Skin of body (tissue), 2 donors: ENCODE measurements around the gene ARHGEF4. TPM values are rescaled to one million over a fixed set of nuclear protein-coding genes. Genes with fewer than 3 reads are reported as not detected.

Experiments used
- DNase-seq: peaks from one replicate; lab custom pipeline; 2025; lab: John Stamatoyannopoulos, UW
- total RNA-seq: library from RNA; depleted of rRNA; stranded (reverse); fragments of >200 nt; gene quantifications from one replicate; pipeline ENCODE4 v1.2.3, GENCODE V29; 2014

The ARHGEF4 gene
- total RNA-seq, 1 donor from 2014 or later = 19.9 TPM

DNA sequence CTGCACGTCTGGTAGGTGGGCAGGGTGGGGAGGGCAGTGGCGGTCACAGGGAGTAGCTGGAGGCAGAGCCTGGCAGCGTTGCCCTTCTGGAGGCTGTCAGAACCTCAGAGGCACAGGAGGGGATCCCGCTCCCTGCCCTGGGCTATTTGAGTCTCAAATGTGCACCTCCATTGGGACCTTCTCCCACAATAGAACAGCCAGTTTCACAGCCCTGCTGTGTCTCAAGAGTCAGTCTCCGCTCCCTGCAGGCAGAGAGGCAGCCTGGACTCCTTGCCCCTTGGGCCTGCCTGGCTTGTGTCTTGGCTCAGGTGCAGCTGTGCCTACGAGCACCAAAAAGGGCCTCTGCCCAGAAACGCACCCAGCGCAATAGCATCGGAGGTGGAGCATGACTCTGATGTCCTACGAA is 199.1 kb downstream of the ARHGEF4 start:
- DNase-seq = no peak

- DNase-seq = no peak
These were observed 199.6 kb downstream of the ARHGEF4 start for GRCh38 chr2:131036269-131036668.

- no peak for DNase-seq
These were observed 200.1 kb downstream of the ARHGEF4 start for GRCh38 chr2:131036696-131037397.

DNA sequence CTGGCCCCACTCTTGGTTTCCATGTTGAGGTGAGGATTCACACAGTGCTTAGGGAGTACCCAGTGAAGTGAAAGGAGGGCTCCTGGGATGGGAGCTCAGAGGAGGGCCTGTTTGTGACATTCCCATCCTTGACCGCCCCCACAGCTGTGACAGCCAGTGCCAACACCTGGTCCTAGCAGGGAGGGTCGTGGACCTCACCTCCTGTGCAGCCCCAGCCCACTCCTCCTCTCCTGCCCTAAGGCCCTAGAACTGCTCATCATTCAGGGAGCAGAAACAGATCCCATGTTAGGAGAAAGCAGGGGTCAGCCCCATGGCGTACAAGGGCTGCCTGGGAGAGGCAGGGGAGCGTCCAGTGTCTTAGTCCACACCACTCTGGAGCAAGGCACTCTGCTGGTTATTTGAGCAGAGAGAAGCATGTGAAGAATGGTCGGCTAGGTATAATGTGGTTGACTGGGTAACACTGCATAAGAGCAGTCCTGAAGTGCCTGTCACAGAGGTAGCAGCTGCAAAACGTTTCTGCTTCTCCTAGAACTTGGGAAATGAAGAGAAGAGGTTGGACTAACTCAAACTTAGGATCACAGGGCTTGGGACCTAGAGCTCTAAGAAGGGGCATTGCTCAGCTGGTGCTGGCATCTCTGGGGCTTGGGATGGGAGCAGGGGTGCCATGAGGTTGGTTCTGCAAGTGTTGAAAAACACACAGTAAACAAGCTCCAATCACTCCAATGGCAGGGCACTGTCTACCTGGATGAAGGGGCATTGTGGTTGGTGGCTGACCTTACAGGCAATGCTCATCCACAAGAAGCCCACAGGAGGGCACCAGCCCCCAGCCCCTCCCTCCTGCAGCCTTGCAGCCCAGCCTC is 200.9 kb downstream of the ARHGEF4 start:
- no peak for DNase-seq

DNA sequence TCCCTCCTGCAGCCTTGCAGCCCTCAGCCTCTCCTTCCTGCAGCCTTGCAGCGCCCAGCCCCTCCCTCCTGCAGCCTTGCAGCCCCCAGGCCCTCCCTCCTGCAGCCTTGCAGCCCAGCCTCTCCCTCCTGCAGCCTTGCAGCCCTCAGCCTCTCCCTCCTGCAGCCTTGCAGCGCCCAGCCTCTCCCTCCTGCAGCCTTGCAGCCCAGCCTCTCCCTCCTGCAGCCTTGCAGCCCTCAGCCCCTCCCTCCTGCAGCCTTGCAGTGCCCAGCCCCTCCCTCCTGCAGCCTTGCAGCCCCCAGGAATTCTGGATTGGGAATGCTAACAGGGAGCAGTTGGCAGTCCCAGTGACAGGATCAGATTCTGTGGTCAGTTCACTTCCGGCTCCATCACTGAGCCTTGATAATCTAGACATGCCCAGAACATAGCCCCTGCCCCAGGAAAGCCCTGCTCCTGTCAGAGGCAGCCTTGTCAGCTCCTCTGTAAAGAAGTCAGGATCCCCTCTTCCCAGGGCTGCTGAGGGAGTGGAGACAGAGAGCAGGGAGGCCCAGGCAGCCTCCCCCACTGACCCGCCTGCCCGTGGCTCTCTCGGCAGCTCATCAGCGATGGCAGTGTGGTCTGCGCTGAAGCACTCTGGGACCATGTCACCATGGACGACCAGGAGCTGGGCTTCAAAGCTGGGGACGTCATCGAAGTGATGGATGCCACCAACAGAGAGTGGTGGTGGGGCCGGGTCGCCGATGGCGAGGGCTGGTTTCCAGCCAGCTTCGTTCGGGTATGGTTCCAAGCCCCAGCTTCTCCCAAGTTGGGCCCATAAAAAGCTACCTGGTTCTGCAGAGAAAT is 201.8 kb downstream of the ARHGEF4 start:
- no peak for DNase-seq

DNA sequence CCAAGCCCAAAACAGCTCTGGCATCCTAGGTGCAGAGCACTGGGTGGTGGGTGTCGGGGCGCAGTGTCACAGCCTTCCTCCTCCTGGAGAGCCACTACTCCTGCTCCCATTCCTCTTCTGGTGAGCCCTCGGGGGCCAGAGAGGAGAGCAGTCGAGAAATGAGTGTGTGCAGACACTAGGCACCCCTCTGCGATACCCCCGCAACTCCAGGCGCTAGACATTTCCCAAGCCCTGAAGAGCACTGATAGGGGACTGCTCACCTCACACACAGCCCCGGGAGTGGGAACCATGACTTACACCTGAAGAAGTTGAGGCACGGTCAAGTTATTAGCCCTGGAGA is 202.4 kb downstream of the ARHGEF4 start:
- DNase-seq = no peak

DNA sequence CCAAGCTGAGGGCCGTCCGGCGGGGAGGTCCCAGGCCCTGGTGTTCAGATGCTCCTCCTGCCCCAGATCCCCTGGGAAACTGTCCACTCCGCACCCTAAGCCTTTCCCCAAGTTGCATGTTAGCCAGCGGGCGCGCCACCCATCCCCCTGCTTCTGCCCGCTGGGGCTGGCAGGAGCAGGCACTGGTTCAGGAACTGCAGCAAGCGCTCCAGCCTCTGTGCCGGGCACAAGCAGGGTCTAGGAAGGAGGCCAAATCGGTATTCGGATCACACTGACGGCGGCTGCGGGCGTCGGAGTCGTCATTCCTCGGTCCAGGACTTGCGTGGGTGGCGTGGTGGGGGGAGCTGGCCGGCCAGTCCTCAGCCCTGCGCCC is 202.8 kb downstream of the ARHGEF4 start:
- no peak for DNase-seq

- DNase-seq = no peak
These were observed 203.4 kb downstream of the ARHGEF4 start for GRCh38 chr2:131039908-131040660.

GRCh38 chr2:131040661-131041401 is 204.1 kb downstream of the ARHGEF4 start:
- no peak for DNase-seq

DNA sequence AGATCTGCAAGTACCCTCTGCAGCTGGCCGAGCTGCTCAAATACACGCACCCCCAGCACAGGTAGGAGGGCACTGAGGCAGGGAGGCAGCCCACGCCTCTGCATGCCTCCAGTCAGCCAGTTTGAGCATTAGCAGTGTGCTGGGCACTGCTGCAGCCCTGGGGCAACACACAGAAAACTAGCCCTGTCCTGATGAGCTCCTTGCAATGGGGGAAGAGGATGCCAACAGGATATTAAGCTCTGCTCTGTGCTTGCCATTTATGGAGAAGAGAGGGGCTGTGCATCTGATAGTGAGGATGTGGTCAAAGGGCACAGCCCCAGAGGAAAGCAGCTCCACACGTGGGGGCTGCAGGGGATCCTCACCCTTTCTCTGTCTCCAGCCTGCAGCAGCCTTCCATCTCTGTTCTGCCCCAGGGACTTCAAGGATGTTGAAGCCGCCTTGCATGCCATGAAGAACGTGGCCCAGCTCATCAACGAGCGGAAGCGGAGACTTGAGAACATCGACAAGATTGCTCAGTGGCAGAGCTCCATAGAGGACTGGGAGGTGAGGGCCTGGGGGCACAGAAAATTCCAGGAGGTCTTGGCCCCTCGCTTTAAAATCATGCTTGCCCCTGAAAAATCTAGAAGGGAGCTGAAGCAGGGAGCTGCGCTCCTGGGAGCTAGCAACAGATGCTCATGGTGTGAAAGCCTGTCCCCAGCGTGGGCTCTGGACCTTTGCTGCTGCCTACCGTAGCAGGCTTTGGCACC is 204.9 kb downstream of the ARHGEF4 start:
- DNase-seq = no peak

GRCh38 chr2:131042148-131042775 is 205.5 kb downstream of the ARHGEF4 start:
- no peak for DNase-seq

GRCh38 chr2:131043199-131044074 is 206.7 kb downstream of the ARHGEF4 start:
- no peak for DNase-seq

DNA sequence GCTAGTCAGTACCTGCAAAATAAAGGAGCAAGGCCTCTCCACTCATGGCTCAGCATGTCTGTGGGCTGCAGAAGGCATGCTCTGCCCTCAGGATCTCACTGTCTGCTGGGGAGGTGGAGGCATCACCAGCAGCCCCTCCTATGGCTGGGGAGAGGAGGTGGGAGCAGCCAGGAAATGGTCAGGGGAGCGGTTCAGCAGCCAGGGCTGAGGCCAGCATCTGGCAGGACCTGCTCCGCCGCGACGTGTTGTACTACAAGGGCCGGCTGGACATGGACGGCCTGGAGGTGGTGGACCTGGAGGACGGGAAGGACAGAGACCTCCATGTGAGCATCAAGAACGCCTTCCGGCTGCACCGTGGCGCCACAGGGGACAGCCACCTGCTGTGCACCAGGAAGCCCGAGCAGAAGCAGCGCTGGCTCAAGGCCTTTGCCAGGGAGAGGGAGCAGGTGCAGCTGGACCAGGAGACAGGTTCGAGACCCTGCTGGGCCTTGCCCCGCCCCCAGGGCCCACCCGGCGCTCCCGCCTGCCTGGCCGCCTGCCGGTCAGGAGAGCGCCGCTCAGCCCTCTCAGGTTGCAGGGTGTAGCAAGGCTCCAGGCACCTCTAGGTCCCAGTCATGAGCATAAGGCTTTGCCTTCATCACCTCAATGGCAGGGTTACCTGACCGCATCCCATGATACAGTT is 207.5 kb downstream of the ARHGEF4 start:
- no peak for DNase-seq

DNA sequence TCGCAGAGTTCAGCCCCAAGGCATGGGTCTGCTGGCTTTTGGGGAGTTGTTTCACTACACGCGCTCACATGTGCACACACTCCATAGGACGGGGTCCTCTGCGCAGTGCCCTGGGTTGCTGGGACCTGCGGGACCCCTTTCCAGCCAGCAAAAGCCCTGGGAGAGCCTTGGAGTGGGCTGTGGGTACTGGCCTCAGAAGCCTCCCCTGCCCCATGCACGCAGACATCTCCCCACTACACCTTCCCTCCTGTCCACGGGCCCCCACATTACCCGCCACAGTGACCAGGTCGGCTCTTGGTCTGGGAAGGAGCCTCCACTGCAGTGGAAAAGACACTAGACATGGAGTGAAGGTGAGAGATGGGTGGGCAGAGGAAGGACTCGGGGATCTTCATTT is 208.0 kb downstream of the ARHGEF4 start:
- no peak for DNase-seq

DNA sequence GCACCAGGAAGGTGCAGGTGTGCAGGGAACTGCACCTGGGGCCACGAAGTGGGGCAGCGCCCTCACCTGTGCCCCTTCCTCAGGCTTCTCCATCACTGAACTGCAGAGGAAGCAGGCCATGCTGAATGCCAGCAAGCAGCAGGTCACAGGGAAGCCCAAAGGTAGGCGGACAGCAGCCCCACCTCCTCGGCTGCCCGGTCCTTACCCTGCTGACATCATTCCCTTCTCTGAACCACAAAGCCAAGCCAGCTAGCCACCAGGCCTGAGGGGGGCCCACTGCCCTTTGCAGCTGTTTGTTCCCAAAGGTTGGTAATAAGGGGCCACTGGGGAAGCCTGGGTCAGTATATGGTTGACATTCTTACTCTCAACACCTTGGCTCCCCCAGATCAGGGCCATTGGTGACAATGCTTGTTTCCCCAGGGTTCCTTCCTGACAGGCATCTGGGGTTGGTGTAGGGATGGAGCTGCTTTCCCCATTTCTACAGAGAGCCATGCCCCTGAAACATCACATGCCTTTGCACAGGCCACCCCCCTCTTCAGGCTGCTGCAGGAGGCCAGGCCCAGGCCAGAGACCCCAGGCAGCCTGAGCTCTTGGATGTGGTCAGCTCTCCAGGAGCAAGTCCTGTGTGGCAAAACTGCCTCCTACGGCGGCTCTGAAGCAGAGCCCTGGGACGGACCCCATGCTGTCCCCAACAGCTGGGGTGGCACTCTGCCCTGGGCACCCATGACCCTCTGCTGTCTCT is 208.7 kb downstream of the ARHGEF4 start:
- no peak for DNase-seq

DNA sequence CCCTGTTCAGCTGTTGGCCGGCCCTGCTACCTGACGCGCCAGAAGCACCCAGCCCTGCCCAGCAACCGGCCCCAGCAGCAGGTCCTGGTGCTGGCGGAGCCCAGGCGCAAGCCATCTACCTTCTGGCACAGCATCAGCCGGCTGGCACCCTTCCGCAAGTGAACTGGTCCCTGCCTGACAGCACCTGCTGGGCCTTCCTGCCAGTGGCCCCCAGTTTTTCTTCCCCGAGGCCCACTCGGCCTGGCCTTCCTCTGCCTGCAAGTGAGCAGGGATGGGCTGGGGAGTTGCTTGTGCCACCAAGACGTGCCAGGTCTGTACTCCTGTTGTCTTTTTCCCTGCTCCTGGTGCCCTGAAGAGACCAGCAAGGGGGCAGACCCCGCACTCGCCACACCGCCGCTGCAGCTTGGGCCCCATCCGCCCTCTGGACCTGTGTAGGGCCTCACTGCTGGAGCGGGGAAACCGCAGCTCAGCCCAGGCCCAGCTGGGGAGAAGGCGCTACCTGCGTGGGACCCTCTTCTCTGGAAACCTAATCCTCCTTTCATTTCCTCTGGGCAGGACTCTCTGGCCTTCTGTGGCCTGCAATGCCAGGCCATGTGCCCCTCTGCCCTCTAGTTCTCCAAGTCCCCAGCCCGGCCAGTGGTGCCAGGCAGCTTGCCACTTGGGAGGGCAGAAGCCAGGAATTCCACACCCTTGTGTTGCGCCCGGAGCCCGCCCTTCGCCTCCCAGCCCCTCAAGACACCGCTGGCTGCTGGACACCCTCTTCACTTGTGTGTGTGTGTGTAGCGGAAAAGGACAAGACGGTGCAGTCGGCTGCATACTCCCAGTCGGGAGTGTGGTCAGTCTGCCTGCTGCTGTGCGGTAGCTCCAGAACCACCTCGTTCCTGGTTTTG is 209.6 kb downstream of the ARHGEF4 start:
- no peak for DNase-seq
